ENCODE measurements around the gene FRZB. TPM values are rescaled to one million over a fixed set of nuclear protein-coding genes. Genes with fewer than 3 reads are reported as not detected.
"Not testable (repeated sequence)": the region's sequence is repeated elsewhere in the genome, so short reads cannot be mapped to it uniquely, and the experiment has no call there.

The FRZB gene
- total RNA-seq, 1 experiment from 2014 or later, result 0.21 TPM

- Mint-ChIP-seq H3K9me3 (ENCODE audit: low read depth, unreplicated experiment) (no peaks in the 10 kb centered on the region), H3K27me3 (ENCODE audit: unreplicated experiment) (no peaks in the 10 kb centered on the region), H3K4me1 (ENCODE audit: low read depth, unreplicated experiment) (no peaks in the 10 kb centered on the region), H3K27ac (ENCODE audit: unreplicated experiment) (no peak overlapping the region), H3K4me3 (ENCODE audit: low read depth, unreplicated experiment) (no peak overlapping the region), H3K36me3 (ENCODE audit: insufficient read depth, unreplicated experiment) (no peaks in the 10 kb centered on the region)
- no peak for DNase-seq
- CTCF ChIA-PET, result no interaction called here
- no peak for TF ChIP-seq CTCF (IDR thresholded peaks at IDR 0.05; ENCODE audit: unreplicated experiment)
- no TSS peak for BruUV-seq (replicated peaks)
- intact Hi-C loops (cut with micrococcal nuclease; ENCODE audit: unreplicated experiment), result no loop called here
Observed at GRCh38 chr2:182895169-182895568, 28.7 kb upstream of the FRZB start.

GRCh38 chr2:182894174-182894573, 27.7 kb upstream of the FRZB start:
- no peak overlapping the region for H3K4me3 Mint-ChIP-seq (ENCODE audit: low read depth, unreplicated experiment)
- DNase-seq, result no peak
- no peaks in the 10 kb centered on the region for H3K4me1 Mint-ChIP-seq (ENCODE audit: low read depth, unreplicated experiment)
- H3K9me3 Mint-ChIP-seq (ENCODE audit: low read depth, unreplicated experiment), result no peaks in the 10 kb centered on the region
- H3K27ac Mint-ChIP-seq (ENCODE audit: unreplicated experiment), result no peak overlapping the region
- no peaks in the 10 kb centered on the region for H3K36me3 Mint-ChIP-seq (ENCODE audit: insufficient read depth, unreplicated experiment)
- intact Hi-C loops (cut with micrococcal nuclease; ENCODE audit: unreplicated experiment), result no loop called here
- CTCF ChIA-PET, result interaction anchor here (0.7 kb wide), 1 partner anchor 162 kb away, joined by 4 read pairs; no protein-coding TSS in a partner anchor
- no TSS peak for BruUV-seq (replicated peaks)
- TF ChIP-seq CTCF (IDR thresholded peaks at IDR 0.05; ENCODE audit: unreplicated experiment), result no peak
- H3K27me3 Mint-ChIP-seq (ENCODE audit: unreplicated experiment), result no peaks in the 10 kb centered on the region

- H3K4me3 Mint-ChIP-seq (ENCODE audit: low read depth, unreplicated experiment), result no peak overlapping the region
- no peaks in the 10 kb centered on the region for H3K4me1 Mint-ChIP-seq (ENCODE audit: low read depth, unreplicated experiment)
- CTCF ChIA-PET, result interaction anchor here (0.6 to 0.7 kb wide), 2 partner anchors 162 to 610 kb away, joined by 3 to 4 read pairs; no protein-coding TSS in a partner anchor
- no peaks in the 10 kb centered on the region for H3K36me3 Mint-ChIP-seq (ENCODE audit: insufficient read depth, unreplicated experiment)
- no peak for DNase-seq
- no peak for TF ChIP-seq CTCF (IDR thresholded peaks at IDR 0.05; ENCODE audit: unreplicated experiment)
- BruUV-seq (replicated peaks), result no TSS peak
- intact Hi-C loops (cut with micrococcal nuclease; ENCODE audit: unreplicated experiment), result no loop called here
- no peak overlapping the region for H3K27ac Mint-ChIP-seq (ENCODE audit: unreplicated experiment)
- no peaks in the 10 kb centered on the region for H3K27me3 Mint-ChIP-seq (ENCODE audit: unreplicated experiment)
- H3K9me3 Mint-ChIP-seq (ENCODE audit: low read depth, unreplicated experiment), result no peaks in the 10 kb centered on the region
Observed at GRCh38 chr2:182893666-182894065, 27.2 kb upstream of the FRZB start.

- H3K4me1 Mint-ChIP-seq (ENCODE audit: low read depth, unreplicated experiment); H3K27me3 Mint-ChIP-seq (ENCODE audit: unreplicated experiment); intact Hi-C loops (cut with micrococcal nuclease; ENCODE audit: unreplicated experiment); H3K36me3 Mint-ChIP-seq (ENCODE audit: insufficient read depth, unreplicated experiment); H3K9me3 Mint-ChIP-seq (ENCODE audit: low read depth, unreplicated experiment); DNase-seq; H3K27ac Mint-ChIP-seq (ENCODE audit: unreplicated experiment); BruUV-seq (replicated peaks); H3K4me3 Mint-ChIP-seq (ENCODE audit: low read depth, unreplicated experiment): not testable (repeated sequence)
- CTCF ChIA-PET, result interaction anchor here (0.6 kb wide), 1 partner anchor 609 kb away, joined by 3 read pairs; no protein-coding TSS in a partner anchor
Observed at GRCh38 chr2:182893035-182893434, 26.6 kb upstream of the FRZB start.

- Mint-ChIP-seq H3K4me3 (ENCODE audit: low read depth, unreplicated experiment) (no peak overlapping the region), H3K27me3 (ENCODE audit: unreplicated experiment) (no peaks in the 10 kb centered on the region), H3K27ac (ENCODE audit: unreplicated experiment) (no peak overlapping the region), H3K4me1 (ENCODE audit: low read depth, unreplicated experiment) (no peaks in the 10 kb centered on the region), H3K36me3 (ENCODE audit: insufficient read depth, unreplicated experiment) (no peaks in the 10 kb centered on the region), H3K9me3 (ENCODE audit: low read depth, unreplicated experiment) (no peaks in the 10 kb centered on the region)
- DNase-seq, result no peak
- no peak for TF ChIP-seq CTCF (IDR thresholded peaks at IDR 0.05; ENCODE audit: unreplicated experiment)
- no TSS peak for BruUV-seq (replicated peaks)
- intact Hi-C loops (cut with micrococcal nuclease; ENCODE audit: unreplicated experiment), result no loop called here
- CTCF ChIA-PET, result interaction anchor here (0.8 to 0.9 kb wide), 2 partner anchors 9 to 14 kb away, joined by 3 read pairs; no protein-coding TSS in a partner anchor
Observed at GRCh38 chr2:182891611-182892010, 25.2 kb upstream of the FRZB start.
